ENCODE results near the gene GABRA6.

DNA sequence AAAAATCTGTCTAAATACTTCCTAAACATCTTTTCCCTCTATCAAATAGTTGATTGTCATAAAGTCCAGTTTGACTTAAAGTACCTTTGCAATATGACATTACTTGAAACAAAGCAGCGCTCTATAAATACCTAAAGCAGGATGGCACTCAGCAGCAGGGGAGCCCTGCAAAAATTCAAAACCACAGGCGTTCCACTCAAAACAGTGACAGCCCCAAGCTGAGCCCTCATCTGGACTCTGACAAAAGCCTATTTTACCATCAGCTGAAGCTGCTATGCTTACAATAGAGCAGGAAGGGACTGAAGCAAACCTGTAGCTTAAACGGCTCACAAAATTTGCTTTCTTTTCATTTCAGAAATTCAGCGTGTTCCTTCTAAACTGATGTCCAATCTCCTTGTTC is 11.5 kb downstream of the GABRA6 start:
- no peak for TF ChIP-seq POLR2A (IDR thresholded peaks at IDR 0.05)
- TF ChIP-seq, protein P1, sequence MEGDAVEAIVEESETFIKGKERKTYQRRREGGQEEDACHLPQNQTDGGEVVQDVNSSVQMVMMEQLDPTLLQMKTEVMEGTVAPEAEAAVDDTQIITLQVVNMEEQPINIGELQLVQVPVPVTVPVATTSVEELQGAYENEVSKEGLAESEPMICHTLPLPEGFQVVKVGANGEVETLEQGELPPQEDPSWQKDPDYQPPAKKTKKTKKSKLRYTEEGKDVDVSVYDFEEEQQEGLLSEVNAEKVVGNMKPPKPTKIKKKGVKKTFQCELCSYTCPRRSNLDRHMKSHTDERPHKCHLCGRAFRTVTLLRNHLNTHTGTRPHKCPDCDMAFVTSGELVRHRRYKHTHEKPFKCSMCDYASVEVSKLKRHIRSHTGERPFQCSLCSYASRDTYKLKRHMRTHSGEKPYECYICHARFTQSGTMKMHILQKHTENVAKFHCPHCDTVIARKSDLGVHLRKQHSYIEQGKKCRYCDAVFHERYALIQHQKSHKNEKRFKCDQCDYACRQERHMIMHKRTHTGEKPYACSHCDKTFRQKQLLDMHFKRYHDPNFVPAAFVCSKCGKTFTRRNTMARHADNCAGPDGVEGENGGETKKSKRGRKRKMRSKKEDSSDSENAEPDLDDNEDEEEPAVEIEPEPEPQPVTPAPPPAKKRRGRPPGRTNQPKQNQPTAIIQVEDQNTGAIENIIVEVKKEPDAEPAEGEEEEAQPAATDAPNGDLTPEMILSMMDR (IDR thresholded peaks at IDR 0.05 in 4 of 5, conservative IDR thresholded peaks at IDR 0.05 in 1 of 5): no peak
